Measurements from ENCODE around the gene ABCD1.
"Not testable (repeated sequence)": the region's sequence is repeated elsewhere in the genome, so short reads cannot be mapped to it uniquely, and the experiment has no call there.

The ABCD1 gene

GRCh38 chrX:153694687-153695270 lies 29.9 kb upstream of the ABCD1 start:
- no peak for DNase-seq

GRCh38 chrX:153696100-153696499 lies 28.6 kb upstream of the ABCD1 start:
- DNase-seq = no peak

- not testable (repeated sequence) for DNase-seq
These were observed 28.1 kb upstream of the ABCD1 start for GRCh38 chrX:153696538-153696937.

- not testable (repeated sequence) for DNase-seq
These were observed 27.5 kb upstream of the ABCD1 start for GRCh38 chrX:153696986-153697722.

- no peak for DNase-seq
These were observed 26.5 kb upstream of the ABCD1 start for GRCh38 chrX:153697924-153698865.

GRCh38 chrX:153699210-153699783 lies 25.4 kb upstream of the ABCD1 start:
- not testable (repeated sequence) for DNase-seq

GRCh38 chrX:153699784-153700371 lies 24.8 kb upstream of the ABCD1 start:
- DNase-seq = not testable (repeated sequence)

- no peak for DNase-seq
These were observed 24.2 kb upstream of the ABCD1 start for GRCh38 chrX:153700376-153700945.

GRCh38 chrX:153700967-153701366 lies 23.7 kb upstream of the ABCD1 start:
- no peak for DNase-seq

- no peak for DNase-seq
These were observed 22.9 kb upstream of the ABCD1 start for GRCh38 chrX:153701706-153702105.

- no peak for DNase-seq
These were observed 22.2 kb upstream of the ABCD1 start for GRCh38 chrX:153702336-153703035.

- no peak for DNase-seq
These were observed 21.7 kb upstream of the ABCD1 start for GRCh38 chrX:153703036-153703370.

GRCh38 chrX:153704021-153704526 lies 20.6 kb upstream of the ABCD1 start:
- no peak for DNase-seq

- not testable (repeated sequence) for DNase-seq
These were observed 19.8 kb upstream of the ABCD1 start for GRCh38 chrX:153704631-153705402.

GRCh38 chrX:153705403-153706060 lies 19.1 kb upstream of the ABCD1 start:
- DNase-seq = not testable (repeated sequence)

- no peak for DNase-seq
These were observed 17.9 kb upstream of the ABCD1 start for GRCh38 chrX:153706799-153707198.

GRCh38 chrX:153707406-153707805 lies 17.2 kb upstream of the ABCD1 start:
- DNase-seq = no peak

- DNase-seq = peak; percentile 64
These were observed 16.2 kb upstream of the ABCD1 start for GRCh38 chrX:153708415-153708814.

GRCh38 chrX:153709726-153710674 lies 14.7 kb upstream of the ABCD1 start:
- DNase-seq = no peak

Data from activated CD4-positive, alpha-beta T cell treated with anti-CD3 and anti-CD28 coated beads, Interleukin-2, Interleukin-6, amounts not matched to agents 100 ng/mL and 50 ng/mL, durations not matched to agents 16 hours and 8 hours (primary cell).